Lower leg skin (tissue), 3 donors: ENCODE measurements around the gene SH2D7.

ENCODE experiments used
- CTCF ChIP-seq, 3 donors: fragments of 450-650 bp; IDR thresholded peaks; one replicate each; pipeline ENCODE4 v1.5.1; 2016; ENCODE audit warnings: antibody characterized with exemption in 3 of 3, mild to moderate bottlenecking in 3 of 3, moderate library complexity in 2 of 3
- POLR2A ChIP-seq, 2 donors: fragments of 450-650 bp; IDR thresholded peaks; one replicate each; pipeline ENCODE4 v1.6.1; 2016 to 2017; ENCODE audit warnings: antibody characterized with exemption in 2 of 2, mild to moderate bottlenecking in 1 of 2, moderate library complexity in 1 of 2

- TF ChIP-seq CTCF (IDR thresholded peaks at IDR 0.05) (no peak), POLR2A (IDR thresholded peaks at IDR 0.05) (no peak)
These were observed 47.9 kb downstream of the SH2D7 start for GRCh38 chr15:78140292-78140691.
